Epidermal melanocyte (primary cell): ENCODE measurements around the gene LTBP1.

ENCODE experiments used
- DNase-seq: peaks from one replicate; pipeline ENCODE4 v3.0.0; 2011; ENCODE audit warnings: low spot score; ENCODE audit not compliant: insufficient read length

Gene LTBP1

DNA sequence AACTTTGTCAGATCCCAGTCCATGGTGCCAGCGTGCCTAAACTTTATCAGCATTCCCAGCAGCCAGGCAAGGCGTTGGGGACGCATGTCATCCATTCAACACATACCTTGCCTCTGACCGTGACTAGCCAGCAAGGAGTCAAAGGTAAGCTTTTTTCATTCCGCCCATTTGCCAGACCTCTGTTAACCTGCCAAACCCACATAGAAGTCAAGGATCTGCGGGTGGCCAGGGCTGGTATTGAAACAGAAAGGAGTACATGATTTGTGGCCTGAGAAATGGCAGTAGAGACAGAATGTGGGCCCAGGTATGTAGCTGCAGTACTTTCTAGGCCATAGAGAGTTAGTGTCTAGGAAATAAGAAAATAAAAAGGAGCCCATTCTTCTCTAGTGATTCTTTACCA is 240.2 kb downstream of the LTBP1 start:
- no peak for DNase-seq

DNA sequence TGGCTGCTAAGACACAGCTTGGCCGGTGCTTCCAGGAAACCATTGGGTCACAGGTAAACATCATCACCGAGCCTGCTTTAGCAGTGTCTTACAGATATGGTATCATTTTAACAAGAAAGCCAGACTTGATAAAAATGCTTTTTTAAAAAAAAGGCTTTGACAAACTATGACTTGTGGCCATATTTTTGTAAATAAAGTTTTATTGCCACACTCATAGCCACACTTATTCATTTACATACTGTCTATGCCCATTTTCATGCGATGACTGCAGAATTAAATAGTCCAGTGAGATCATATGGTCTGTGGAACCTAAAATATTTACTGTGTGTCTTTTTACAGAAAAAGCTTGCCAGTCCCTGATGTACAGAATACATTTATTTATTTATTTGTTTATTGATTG is 242.0 kb downstream of the LTBP1 start:
- no peak for DNase-seq

DNA sequence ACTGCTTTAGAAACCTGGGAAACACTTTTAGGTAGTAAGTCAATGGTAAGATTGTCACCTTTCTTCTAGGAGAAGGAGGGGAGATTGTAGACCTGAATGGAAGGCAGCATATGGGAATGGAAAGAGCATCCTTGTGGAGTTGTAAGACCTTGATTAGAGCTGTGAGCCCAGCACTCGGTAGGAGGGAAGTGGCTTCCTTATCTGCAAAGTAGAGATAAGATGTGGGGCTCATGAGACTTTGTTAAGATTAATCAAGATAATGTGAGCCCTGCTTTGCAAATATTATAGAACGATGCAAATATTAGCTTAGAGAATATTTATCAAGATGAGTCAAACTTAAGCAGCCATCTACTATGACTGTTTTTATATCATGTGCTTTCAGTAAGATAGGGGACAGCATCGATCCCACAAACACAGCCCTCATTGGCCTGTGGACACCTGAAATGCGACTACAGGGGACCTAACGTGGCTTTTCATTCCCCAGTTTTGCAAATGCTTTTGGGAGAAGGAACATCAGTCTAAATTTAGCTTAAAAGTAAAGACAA is 243.7 kb downstream of the LTBP1 start:
- no peak for DNase-seq

DNA sequence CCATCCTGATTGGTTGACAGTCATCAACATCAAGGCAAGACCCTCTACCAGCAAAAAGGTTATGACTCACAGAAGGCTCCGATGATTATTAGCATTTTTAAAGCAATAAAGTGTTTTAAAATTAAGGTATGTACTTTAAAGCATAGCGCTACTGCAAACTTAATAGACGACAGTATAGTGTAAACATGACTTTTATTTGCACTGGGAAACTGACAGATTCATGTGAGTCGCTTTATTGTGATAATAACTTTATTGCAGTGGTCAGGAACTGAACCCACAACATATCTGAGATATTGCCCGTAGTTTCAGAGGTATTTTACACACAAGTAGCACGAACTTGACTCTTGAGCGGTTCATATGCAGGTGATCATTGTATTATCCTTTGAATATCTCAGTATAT is 249.1 kb downstream of the LTBP1 start:
- no peak for DNase-seq

DNA sequence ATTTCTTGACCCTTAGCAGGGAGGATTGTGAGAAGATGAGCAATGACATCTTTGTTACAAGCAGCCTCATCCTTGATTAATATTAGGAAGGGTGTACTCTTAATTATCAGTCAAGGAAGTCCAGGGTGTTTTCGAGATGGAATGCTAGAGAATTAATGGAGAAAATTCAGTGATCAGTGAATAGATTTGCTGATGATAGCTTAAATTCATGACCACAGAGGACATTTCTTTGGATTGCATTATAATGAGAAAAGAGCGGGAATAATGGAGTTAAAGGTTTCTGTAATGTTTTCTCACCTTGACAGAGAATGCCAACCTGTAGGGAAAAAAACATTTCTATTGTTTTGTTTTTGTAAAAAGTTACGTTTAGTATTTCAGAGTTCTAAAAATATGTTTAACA is 249.9 kb downstream of the LTBP1 start:
- no peak for DNase-seq

DNA sequence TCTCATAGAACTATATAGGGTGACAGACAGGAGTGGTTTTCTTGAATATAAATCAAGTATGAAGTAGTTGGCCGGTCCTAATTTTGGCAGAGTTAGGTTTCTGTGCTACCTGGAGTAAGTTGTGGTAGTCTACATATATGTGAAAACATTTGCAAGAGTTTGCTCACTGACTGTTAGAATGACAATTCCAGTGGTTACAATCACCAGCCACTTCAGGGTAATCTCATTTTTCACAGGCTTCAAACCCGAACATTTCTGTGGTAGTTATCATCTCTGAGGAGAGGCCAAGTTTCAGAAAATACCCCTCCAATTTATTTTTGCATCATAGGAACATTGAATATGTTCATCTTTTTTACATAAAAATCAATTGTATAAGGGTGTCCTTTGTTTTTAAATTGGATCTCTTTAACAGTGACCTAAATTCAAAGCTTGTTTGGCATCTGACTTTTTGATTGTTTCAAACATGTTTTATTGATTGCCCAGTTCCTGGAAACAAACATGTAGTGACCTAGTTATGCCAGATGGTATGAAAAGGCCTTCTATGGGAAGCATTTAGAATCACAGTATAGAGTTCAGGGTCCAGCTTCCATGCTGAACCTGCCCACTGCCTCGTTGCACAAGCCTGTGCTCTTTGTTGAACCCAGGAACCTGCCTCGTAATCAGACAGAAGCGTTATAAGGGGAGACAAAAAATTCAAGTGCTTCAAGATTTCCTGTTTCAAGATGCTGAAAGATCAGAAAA is 250.6 kb downstream of the LTBP1 start:
- DNase-seq: no peak

DNA sequence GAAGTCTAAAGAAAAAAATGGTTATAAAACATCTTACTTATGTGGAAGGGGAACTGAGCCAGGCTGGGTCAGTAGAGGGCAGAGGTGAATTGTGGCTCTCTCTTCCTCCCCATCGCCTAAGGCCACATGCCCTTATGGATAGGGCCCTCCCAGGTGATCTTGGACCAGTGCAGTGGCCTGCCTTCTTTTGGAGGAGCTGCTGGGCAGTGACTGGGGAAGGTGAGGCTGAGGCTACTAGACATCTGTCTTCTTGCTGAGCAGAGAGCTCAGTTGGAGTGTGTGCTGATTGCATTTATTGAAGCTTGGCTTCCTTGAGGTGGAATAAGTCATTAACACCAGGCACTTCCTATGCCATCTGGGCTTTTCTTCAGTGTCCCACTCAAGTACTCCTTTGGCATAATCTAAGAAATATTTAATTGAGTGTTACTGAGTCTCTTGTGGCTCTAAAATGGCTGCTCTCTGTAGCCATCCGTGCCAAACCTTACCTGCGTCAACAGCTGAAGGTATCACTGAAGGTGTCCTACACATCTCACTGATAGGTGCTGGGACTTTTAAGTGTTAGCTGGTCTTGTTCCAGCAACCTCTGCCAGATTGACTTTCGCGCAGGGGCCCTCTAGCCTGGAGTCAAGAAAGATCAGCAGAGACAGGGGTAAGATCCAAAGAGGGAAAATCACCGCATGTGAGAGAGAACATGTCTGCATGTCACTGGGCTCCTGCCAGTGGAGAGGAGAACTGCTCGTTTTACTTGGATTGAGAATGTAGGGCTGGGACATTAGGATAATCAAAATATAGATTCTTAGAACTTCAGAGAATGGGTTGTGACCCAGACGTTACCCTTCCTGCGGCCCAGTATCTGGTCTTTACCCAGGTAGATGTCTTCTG is 256.1 kb downstream of the LTBP1 start:
- DNase-seq: no peak

DNA sequence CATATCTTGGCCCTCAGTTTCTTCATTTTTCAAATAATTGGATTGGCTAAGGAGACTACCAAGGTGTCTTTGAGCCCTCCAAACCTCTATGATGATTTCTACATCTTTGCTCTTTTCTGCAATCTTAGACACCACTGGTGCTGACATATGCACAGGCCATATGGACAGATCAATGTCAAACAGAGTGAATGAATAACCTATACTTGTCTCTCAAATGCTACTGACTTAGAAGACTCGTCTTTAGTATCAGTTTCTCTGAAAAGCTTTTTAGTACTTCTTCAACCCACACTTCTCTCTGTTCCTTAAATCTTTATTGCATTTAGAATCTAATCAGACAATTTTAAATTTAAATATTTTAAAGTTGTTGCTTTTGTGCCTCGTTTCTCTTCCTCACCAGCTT is 258.2 kb downstream of the LTBP1 start:
- DNase-seq: no peak

DNA sequence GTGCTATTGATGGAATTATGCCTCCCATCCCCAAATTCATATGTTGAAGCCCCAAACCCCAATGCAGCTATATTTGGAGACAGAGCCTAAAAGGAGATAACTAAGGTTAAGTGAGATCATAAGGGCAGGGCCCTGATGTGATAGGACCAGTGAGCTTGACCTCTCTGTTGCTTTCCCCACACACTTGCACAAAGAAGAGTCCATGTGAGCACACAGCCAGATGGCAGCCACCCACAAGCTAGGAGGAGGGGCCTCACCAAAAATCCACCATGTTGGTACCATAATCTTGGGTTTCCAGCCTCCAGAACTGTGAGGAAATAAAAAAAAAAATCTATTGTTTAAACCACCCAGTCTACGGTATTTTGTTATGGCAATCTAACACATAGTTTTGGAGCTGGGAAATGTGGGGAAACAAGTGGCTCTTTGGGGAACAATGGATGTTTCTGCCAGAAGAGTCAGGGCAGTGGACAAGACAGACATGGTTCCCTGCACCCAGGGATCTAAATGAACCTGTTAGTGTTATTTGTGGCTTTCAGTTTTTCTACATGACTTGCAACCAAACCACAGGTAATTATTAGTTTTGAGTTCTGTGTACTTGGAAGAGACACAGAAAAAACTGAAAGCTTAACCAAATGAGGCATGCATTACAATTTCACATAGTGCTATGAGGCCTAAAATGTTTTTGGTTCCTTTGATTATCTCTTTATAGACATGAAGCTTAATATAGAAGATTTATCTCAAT is 259.1 kb downstream of the LTBP1 start:
- no peak for DNase-seq

DNA sequence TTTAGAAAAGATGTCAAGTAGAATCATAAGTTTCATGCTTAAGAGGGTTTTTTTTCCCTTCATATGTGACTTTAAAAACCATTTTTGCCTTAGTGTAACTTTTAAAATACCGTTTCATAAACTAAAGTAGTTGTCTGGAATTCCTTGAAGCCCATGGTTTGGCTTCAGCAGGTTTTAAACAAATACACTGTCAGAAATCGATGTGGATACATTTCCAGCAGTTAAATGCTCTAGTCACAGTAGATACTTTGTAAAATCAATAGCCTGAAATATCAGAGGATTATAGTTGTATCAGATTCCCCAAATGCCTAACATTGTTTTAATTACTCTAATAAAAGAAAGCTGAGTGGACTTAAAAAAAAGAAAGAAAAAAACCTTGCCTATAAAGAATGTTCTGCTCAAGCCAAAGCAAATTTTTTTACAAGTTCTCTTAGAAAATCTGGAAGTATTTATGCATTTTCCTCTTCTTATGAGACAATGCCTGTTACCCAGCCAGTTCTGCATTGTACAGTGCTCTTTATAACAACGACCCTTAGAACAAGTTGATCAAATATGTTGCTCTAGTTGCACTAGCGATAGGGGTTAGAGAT is 260.5 kb downstream of the LTBP1 start:
- no peak for DNase-seq

DNA sequence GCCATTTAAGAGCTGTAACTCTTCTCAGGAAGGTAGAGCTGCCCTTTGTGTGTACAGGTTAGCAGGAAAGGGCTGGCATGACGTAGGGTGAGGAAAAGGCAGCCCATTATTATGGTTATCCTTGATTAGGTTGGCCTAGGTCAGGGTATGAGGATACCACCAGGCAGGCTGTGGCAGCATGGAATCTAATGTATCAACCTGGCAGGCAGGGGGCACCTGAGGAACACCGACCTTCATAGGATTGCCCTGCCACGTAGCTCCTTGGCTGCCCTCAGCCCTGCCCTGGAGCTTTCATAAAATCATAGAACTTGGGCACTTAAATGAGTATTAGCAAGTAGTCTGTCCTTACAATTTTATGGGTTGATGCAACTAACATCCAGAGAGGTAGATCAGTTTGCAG is 261.6 kb downstream of the LTBP1 start:
- no peak for DNase-seq

DNA sequence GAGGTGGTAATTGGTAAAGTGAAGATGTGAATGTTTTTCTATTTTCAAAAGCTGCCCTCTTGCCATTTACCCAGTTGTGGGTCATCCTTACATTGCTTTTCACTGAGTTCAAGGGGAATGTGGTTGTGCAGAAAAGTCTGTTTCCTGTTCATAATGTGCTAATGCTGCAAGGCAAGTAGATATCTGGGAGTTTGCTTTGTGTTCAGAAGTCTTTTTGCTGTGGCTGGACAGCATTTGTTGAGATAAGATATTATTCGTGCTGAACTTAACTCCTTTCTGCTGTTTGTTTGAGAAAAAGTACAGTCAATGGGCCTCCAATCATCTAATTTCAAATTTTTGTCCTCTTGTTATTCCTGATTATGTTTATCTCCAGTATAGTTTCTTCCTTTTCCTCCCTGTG is 263.2 kb downstream of the LTBP1 start:
- DNase-seq: no peak

DNA sequence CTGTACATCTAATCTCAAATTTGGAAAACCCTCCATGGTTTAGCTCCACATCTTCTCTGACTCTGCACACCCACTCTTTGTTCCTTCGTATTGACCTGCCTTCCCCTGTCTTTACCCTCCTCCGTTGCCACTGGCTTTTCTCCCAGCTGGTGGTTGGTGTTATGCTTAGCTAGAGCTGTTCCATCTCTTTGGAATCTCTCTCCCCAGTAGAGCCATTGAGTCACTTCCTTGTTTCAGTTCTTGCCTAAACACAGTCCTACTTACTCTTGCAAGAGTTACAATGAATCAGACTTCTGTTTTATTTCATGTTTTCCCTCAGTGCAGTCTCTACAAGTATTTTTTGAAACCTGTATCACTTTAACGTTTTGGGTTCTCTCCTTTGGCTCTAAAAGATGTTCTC is 263.9 kb downstream of the LTBP1 start:
- DNase-seq: peak; percentile 61

DNA sequence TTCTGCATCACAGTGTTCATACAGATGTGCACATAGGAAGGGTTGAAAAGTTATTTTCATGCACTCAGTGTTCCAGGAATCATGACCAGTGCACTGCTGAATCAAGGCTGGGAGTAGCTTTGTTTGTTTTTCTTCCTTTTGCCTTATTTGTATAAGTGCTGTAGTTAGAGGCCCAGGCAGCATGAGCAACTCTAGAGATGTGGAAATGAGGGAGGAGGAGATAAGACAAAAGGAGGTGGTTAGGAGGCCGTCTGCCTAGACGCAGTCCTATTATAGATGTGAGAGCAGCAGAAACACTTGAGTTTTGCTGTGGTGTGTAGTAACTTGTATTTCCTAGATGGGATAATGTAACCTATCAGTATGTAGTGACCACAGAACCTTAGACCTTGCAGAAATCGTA is 265.4 kb downstream of the LTBP1 start:
- no peak for DNase-seq

DNA sequence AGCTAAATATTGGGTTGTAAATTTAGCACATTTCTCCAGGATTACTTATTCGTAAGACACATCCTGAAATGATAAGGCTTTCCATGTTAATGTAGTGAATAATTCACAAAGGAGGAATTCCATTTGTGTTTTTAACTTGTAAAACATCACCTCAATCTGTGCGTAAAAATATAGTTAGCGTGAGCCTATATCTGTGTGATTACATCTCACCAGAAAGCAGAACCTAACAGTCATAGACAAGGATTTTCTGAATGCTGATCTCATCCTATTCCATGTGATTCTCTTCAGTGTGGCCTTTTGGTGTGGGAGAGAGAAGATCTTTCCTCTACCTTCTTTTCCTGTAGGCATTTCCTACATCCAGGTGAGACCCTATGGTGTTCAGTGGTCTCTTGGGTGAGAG is 266.5 kb downstream of the LTBP1 start:
- no peak for DNase-seq

DNA sequence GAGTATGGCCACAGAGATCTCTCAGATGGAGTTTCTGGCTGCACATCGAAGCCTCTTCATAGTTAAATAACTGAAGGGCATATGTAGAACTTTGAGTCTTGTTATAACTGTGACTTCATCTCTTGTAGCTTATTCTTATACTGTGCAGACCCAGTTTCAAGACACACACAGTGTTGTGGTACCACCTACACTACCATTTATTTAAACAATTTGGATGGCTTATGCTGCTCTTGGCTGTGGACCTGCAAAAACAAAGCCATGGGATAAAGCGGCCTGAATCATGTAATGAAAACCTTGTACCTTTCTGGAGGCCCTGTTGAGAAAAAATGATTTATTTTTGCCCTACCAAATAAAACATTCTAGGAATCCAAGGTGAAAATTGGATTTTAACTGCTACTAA is 266.9 kb downstream of the LTBP1 start:
- no peak for DNase-seq

DNA sequence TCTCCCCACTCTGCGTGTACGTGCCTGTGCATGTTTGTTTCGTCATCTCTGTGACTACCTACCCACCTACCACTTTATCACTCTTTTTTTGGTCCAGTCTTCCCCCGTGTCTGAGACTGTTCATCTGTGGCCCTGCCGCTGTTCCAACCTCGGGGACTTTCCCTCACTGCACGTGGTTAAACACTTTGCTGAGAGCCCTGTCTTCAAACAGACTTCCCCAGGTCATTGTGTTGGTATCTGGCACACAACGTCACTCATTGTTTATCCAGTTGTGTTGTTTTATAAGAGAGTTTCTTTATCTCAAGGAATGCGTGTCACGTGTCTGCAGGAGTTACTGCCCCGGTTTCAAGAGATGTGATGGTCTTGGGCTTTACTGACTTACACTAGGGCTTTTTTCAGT is 267.7 kb downstream of the LTBP1 start:
- DNase-seq: no peak

DNA sequence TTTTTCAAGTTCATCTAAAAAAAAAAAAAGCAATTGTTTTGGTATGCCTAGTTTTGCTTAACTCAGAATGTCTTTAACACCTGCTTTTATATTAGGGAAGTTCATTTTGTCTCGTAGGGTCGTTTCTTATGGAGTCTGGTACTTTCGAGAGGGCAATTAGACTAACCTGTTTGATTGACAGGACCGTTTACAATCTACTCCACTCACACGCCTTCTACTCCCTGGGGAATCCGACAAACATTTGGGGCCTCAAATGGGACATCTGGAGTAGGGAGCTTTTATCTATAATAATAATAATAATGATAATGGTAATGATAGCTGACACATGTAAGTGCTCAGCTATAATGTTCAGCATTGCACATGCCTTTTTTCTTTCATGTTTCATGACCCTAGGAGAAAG is 268.1 kb downstream of the LTBP1 start:
- DNase-seq: no peak

DNA sequence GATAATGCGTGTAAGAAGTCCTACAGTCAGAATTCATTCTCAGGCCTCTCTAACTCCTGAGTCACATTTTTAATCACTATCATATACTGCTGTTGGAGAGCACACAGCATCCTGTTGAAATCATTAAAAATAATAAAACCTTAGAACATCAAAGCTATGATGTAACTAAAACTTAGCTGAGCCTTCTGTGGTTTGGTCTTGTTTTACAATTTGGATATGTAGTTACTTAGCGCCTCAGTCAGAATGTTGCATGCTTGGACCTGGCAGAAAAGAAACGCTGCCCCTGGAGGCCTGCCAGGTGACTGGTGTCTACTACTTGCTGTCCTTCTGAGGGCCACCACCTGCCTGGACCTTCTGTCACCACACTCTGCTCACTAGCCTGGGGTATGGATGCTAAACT is 268.5 kb downstream of the LTBP1 start:
- DNase-seq: no peak

DNA sequence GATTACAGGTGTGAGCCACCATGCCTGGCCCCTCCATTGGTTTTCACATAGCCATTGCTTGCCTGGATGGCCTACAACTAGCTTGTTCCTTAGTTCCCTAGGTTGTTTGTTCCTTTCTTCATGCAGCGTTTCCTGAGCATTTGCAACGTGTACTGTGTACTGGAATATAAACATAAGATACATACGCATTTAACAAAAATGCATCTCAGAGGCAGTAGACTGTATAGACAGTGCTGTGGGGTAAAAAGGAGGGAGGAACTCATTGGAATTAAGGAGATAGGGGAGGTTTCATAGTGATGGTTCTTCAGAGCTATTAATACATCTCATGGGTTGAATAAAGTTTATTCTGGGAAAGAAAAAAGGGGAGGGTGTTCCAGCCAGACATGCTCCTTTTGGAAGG is 269.2 kb downstream of the LTBP1 start:
- no peak for DNase-seq

DNA sequence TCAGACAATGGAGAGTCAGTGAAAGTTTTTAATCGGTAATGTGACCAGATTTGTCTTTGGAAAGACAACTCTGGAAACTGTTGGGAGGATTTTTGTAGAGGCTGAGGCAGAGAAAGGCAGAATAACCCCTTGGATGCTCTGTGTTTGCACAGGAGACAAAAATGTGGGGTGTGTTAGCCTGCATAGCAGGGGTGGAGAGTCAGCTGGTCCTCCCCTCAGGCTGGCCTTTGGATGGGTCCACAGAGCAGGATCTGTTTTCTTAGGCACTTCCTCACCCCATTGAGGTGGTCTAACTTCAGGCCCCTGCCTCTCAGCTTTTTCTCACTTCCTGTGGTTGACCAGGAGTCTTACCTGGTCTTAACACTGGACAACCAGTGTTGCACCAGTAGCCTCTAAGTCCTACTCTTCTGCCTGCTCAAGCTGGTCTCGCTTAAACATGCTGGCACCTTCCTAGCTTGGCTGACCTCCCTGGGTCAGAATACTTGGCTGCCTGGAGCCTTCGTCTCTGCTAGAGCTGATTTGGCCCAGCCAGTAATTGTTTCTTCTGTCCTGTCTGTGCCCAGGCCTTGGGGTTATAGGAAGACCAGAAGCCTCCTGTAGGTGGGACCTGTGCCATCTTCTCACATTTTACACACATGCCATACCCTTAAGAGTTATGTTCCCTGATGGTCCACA is 269.9 kb downstream of the LTBP1 start:
- no peak for DNase-seq
